NCI-H128 (cell line): Measurements from ENCODE around the gene CALD1.
"Not testable (repeated sequence)": the region's sequence is repeated elsewhere in the genome, so short reads cannot be mapped to it uniquely, and the experiment has no call there.

ENCODE experiments used
- DNase-seq: peaks from one replicate; lab custom pipeline; 2025; ENCODE audit not compliant: unreplicated experiment; lab: John Stamatoyannopoulos, UW

The CALD1 gene

DNA sequence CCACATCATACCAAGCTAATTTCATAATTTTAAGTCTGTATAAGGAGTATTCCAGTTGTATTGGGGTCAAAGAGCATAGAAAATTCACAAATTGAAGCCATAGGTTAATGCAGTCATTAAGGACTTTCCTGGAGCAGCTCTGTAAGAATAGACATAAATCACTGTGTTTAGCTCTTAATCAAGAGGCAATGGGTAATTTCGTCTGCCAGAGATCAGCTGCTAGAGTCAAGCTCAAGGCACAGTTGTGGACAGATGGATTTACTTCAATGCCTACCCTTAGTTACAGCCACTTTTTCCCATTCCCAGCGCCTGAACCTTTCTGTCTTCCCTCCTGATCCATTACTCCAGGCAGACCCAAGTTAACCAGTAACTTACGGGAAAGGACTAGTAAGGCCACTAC is 166.3 kb downstream of the CALD1 start:
- DNase-seq = no peak

DNA sequence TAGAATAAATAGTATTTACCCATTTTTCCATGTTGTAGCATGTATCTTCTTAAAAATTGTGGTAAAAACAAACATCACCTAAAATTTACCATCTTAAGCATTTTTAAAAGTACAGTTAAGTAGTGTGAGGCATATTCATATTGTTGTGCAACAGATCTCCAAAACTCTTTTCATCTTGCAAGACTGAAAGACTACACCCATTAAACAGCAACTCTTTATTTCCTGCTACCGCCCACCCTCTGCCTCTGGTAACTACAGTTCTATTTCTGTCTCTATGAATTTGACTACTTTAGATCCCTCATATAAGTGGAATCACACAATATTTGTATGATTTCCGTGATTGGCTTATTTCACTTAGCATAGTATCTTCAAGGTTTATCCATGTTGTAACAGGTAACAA is 166.8 kb downstream of the CALD1 start:
- DNase-seq = no peak

DNA sequence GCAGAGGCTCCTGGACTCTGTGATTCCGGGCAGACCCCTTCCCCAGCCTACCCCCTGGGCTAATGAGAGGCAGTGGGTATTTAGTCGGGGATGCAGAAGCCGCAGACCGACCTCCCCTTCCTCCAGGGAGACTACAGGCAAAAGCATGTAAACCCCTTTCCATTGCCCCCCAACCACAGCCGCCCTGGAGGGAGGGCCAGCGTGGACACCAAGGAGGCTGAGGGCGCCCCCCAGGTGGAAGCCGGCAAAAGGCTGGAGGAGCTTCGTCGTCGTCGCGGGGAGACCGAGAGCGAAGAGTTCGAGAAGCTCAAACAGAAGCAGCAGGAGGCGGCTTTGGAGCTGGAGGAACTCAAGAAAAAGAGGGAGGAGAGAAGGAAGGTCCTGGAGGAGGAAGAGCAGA is 167.9 kb downstream of the CALD1 start:
- no peak for DNase-seq

DNA sequence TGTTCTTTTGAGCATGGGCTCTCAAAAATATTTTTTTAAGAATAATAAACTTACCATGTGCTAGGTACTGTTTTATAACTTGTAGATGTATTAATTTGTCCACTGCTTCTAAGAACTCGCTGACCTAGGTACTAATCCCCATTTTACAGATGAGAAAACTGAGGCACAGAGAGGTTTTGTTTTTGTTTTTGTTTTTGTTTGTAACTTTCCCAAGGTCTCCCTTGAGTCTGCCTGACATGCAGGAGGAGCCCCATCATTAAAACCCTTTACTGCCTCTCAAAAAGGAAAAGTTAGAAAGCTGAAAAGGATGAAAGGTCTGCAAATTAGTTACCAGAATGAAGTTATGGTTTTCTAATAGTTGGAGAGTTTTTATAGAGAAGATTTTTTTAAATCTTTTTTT is 168.4 kb downstream of the CALD1 start:
- DNase-seq = no peak

DNA sequence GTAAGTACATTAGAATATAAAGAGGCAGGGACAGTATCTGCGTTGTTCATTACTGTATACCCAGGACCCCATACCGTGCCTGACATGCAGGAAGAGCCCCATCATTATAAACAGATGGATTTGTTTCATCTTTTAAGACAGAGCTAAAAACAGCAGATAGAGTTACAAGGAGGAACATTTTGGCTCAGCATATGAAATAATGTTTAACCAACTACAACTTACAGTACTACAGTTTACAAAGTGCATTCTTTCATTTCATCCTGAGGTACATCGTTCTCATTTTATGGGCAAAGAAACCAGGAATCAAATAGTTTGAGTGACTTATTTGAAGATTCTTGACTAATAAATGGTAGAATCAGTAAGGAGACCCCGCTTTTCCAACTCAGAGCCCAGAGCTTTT is 168.8 kb downstream of the CALD1 start:
- no peak for DNase-seq

DNA sequence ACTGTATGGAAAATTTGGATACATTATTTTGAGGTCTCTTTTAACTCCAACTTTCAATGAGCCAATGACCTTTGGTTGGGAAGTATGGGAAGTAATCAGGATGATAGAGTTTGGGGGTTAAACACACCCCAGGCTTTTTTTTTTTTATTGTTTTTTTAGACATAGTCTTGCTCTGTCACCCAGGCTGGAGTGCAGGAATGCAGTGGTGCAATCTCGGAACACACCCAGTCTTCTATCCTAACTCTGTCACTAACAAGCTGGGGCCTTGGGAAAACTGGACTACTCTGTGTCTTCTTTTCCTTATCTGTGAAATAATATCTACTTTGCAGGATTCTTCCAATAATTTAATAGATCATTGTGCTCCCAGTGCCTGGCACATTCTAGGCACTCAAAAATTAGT is 169.3 kb downstream of the CALD1 start:
- no peak for DNase-seq

DNA sequence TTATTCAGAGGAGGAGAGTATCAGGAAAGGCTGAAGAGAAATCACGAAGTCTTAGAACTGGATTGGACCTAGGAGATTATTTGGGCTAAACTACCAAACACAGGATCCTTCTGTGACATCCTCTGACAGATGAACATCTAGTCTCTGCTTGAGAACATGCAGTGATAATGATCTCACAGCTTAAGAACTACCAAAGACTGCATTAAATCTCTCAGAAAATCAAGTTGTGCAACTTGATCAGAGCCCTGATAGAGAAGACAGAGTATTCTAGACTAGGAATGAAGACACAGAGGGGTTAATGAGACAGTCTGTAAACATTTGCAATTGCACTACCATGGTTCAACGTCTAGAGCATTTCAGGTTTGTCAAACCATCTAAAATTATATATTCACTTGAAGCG is 169.7 kb downstream of the CALD1 start:
- no peak for DNase-seq

DNA sequence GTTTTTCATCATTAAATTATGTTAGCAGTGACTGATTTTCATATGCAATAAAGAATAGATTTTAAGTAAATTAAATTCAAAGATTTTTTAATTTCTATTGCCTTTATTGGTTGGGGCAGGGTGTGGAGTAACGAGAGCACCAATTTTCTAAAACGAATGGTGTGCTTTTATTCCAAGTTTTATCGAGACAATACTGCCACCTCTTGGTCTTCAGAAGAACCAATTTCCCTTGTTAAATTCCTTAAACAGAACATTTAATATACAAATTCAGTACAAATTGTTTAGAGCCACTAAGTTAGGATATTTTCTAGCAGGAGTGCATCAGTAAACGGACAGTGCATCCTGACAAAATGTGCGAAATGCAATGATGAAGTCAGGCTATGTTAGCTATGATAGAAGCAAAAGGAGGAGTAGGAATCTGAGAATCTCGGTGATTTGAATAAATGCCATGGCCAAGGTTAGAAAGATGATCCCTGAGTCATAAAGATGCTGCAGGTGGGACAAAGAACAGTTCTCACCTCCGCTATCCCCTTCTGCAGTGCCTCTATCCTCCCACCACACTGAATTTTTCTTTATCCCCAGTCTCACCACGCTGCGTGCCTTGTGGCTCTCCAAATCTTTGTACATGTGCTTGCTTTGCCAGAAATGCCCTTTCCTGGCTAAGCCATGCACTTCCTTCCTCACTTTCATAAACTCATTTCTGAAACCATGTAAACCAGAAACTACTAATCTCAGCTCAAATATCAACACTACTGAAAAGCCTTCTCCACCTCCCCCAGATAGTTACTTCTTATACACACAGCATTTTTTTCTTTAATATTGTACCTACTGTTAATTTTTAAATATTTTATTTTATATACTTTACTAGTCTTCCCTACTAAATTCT is 175.0 kb downstream of the CALD1 start:
- DNase-seq = no peak

DNA sequence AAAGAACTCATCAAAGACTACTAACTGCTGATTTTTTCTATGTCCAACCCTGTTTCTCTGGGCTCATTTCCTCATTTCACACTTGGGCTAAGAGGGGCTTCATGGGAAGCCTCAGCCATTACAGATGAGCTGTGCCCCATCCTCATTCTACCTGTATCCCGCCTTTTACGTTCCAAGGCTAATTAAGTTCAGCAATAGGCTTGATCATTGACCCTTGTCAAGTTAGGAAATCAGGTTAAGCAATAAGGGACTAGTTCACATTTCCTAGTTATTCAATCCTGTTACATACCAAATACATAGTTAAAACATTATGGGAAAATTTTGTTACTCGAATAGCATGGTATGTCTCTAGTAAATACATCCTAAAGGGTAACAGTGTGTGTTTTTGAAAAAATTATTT is 177.6 kb downstream of the CALD1 start:
- no peak for DNase-seq

DNA sequence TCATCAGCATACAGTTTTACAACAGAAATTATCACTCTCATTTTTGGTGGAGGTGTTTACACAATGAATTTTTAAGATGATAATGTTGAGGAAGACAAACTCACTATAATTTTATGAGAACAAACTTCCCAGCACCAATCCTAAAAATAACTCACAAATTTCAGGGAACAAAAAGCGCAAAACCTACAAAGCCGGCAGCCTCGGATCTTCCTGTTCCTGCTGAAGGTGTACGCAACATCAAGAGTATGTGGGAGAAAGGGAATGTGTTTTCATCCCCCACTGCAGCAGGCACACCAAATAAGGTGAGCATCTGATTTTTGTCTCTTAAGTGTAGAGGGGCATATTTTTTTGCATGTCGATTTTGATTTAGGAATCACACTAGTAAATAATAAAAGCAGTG is 180.4 kb downstream of the CALD1 start:
- no peak for DNase-seq

DNA sequence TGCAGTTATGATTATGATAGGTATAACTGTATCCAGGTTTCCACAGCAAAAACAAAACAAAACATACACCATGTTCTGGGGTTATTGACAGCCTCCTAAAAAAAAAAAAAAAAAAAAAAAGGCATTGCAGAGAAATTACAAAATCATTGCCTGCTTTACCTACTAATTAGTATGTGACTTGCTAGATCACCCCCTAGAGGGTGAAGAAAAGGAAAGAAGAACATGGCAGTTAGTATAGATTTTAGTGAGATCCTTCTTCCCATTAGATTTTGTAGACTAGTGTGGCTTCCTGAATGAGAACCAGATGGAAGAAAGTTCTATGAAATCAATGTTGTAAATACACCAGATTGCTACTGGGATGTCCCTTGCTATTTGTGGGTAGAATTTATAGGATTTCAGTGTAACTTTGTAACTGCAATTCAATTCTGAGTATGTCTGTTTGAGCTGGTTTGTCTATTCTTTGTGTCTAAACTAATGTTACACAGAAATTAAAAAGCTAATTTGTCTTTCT is 182.9 kb downstream of the CALD1 start:
- DNase-seq = no peak

DNA sequence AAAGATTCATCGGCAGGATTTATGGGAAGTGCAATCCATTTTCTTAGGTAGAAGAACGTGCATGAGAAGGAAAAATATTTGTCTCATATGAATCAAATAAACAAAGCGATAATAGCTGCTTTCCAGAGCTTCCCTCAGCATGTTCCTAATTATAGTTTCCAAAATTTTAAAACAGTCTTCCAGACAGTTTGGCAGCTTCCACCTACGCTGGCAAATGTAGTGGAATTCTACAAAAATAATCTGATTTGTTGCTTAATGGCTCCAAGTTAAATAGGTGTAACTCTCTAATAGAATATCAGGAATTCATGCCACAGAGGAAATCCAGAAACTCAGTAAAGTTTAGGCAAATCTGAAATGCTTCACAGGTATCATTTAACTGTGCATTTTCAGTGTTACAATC is 183.6 kb downstream of the CALD1 start:
- no peak for DNase-seq

DNA sequence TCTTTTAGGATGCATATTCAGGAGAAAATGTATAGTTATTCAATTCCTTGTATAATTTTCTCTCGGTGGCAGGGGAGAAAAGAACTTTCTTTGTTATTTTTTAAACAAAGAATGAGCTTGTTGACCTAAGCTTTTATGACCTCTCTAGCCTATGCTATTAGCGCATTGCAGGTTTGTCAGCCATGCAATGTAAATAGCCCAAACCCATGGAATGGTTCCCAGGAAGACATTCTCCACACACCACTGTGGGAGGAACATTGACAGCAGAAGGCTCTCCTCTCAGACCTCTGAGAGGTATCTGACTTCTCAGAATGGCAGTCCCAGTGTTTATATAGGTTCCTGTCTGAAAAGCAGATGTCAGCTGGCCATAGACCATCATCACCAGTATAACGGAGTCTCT is 187.3 kb downstream of the CALD1 start:
- DNase-seq = no peak

DNA sequence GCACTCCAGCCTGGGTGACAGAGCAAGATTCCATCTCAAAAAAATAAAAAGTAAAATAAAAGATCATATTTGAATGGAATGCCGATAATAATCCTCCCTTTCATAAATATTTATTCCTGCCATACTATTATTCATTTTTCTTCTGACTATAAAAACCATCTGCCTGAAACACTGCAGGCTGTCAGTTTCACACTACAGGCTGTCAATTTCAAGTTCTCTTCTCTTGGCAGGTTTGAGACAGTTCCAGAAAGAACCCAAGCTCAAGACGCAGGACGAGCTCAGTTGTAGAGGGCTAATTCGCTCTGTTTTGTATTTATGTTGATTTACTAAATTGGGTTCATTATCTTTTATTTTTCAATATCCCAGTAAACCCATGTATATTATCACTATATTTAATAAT is 188.7 kb downstream of the CALD1 start:
- no peak for DNase-seq

DNA sequence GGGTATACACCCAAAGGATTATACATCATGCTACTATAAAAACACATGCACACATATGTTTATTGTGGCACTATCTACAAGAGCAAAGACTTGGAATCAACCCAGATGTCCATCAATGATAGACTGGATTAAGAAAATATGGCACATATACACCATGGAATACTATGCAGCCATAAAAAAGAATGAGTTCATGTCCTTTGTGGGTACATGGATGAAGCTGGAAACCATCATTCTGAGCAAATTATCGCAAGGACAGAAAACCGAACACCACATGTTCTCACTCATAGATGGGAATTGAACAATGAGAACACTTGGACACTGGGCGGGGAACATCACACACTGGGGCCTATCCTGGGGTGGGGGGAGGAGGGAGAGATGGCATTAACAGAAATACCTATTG is 202.2 kb downstream of the CALD1 start:
- not testable (repeated sequence) for DNase-seq

DNA sequence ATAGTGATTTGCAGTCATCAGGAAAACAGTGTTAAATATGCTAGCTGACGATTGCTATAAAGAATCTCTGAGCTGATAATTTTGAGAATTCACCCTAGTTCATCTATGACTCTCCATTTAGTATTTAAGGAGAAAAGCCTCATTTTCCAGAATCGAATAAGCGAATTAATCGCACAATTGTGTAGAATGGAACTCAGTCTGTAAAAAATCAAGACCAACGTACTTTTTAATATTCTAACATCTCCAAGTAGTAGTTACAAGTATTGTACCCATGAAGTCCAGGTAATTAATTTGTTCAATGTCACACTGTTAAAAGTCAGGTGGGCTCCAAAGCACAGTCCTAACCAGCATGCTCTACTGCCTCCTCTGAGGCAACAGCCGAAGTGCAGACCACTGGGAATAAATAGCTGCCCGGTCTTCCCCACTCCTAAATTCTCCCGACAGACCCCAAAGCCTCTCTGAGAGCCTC is 206.5 kb downstream of the CALD1 start:
- no peak for DNase-seq

DNA sequence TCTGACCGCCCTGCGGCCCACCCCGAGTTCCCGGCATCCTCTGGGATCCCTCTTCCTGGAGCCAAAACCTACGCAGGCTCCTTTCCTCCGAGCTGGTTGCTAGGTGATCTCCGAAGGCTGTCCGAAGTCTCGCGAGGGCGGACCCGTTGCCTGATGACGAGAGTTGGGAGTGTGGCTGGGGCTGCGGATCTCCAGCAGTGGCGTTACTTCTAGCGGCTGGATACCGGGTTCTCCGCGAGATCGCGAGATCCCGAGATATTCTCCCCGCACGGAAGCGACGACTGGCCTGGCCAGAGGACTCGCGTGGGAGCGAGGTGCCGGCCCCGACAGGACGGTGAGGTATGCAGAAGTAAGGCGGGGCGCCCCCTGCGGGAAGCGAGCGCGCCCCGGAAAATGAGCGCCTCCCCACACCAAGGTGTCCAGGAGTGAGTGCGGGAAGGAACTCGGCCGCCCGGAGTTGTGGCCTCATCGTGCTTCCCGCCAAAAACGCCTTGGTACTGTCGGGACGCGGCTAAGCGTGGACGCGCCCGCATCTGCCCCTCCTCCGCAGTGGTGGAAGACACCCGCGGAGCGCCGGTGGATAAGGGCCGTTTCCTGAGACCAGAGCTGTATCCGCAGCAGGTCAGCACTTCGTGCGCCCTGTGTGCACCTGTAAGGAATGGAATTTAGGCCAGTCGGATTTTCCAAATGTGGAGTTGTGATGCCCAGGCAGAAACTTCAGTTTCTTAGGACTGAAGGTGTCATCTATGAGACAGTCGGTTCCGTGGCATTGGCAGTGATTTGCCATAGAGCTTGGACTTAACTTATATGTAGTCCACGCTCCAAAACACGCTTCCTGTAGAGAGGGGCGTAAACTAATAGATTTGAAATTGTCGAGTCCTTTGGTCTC is 207.2 kb downstream of the CALD1 start, which contains the start of gene AGBL3:
TSS of gene AGBL3 (plus strand) at position 146 of the 889 bp plus-strand sequence. CDS start 1,426 bp downstream, outside the sequence.
- peak; percentile 88 for DNase-seq

DNA sequence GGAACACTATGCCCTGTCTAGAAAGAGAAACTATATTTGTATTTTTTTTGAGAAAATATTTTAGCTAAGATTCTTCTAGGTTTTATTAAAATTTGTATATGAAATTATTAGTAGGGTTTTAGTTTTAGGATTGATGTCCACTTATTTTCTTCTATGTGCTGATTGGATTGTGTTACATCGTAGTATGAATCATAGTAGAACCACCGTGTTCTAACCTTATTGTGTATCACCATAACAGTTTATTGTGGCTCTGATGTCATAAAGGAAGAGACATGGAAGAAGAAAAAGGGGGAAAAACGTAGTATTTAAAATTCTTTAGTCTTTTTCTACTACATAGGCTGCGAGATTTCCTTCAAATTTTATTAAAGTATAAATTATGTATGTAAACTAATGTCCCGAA is 208.7 kb downstream of the CALD1 start:
- DNase-seq = no peak

DNA sequence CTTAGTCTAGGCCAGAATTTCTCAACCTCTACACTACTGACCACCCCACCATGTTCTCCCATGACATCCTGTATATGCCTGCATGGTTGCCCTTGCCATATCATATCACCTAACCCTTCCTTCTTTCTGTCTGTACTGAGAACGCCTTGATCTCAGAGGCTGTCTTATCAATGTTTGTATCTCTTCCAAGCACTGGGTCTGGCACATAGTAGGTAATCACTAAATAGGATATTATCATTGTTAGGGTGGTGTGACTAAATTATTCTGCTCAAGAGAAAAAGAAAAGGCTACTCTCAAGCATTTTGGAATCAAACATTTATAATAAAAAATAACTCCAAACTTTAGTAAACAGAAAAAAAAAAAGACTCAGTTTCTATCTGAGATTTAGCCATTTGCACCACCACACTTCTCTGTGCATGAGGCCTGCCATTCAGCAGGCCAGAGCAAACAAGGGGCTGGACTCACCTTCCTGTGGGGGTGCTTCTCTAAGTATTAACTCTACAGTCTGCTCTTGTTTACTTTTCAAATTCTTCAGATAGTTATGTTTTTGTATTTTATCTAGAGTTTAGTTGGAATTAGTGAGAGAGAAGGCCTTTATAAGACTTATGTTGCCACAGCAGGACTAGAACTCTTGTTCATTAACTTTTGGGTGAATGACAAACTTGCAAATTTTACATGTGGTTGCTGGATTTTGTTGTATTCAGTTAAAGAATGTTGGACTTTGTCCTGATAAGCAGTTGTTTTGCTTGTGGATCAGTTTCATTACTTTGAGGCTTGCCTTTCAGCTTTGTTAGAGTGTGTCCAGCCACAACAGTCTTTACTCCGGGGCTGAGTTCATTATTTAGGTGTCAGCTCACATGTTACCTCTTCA is 212.3 kb downstream of the CALD1 start:
- no peak for DNase-seq

DNA sequence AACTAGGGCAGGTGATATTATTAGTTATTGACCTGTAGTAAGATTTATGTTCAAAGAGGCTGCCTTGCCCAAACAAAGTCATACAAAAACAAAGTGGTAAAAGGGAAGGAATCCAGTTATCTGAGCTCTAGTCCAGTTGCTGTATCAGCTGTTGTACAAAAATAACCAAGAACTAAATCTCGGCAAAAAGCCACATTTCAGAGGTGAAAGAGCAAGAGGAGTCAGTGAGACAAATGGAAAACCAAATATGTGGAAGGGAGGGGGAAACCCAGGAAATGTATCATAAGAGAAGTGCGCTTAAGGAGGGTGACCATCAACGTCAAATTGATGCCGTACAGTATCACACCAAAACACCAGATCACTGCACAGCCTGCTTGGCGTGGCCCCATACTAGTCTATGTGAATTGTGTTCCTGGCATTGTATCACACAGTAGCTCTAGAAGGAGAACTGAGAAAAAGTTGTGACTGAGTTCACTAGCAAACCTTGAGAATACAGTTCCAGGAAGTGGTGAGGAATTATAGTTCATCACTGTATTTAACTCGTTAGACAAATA is 213.3 kb downstream of the CALD1 start:
- no peak for DNase-seq
